ENCODE data around the gene CMPK2.
"Not testable (repeated sequence)": the region's sequence is repeated elsewhere in the genome, so short reads cannot be mapped to it uniquely, and the experiment has no call there.

The CMPK2 gene

DNA sequence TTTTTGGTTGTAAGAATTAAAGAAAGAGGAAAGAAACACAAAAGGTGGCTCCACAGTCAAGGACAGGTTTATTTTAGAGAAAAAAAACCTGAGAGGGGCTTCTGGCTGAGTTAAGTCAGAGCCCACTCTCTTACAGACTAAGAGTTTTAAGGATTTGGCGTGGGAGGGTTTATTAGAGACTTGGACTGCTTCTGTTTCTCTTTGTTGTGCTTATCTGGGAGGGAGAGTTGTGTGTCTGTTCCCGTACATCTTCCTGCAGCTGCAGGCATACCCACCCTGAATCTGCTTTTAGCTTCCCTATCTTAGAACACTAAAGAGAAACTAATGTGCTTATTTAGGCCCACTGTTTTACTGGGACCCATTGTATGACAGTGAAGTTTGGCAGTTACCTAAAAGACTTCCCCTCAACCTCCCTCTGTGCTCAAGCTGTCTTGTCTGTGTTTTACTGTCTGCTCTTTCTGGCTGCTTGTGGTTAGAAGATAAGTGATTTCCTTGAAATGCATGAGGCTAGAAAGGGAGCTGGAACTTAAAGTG lies 14.6 kb upstream of the CMPK2 start:
- DNase-seq: no peak

DNA sequence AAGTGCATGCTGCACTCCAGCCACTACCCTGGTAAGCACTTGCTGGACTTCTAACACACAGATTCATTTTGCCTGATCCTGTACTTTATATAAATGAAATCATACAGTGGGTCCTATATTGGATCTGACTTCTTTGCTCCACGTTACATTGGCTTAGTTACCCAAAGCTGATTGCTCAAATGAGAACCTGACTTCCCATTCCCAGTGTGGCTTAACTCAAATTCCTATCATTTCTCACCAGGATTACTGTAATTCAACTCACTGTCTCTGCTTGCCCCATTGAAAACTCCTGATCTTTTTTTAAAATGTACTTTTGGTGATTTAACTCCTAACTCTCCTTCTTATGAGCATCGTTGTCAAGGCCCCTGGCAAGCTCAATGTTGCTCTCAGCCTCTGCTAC lies 13.3 kb upstream of the CMPK2 start:
- no peak for DNase-seq

DNA sequence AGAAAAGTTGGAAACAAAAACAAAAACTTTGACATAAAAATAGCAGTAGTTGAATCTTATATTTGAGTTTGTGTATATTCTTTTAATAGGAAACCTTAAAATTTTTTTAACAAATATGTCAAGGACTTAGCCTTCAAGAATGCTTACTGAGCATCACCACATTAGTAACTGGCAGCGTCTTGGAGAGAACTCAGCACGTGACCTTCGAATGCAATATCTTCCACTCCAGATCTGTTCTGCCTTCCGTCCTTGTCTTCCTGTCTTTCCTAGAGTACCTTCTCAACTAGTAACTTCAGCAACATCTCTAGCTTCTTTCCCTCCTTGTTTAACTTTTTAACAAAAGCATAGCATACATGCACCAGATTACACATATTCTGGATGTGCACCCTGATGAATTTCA lies 12.8 kb upstream of the CMPK2 start:
- DNase-seq: no peak

DNA sequence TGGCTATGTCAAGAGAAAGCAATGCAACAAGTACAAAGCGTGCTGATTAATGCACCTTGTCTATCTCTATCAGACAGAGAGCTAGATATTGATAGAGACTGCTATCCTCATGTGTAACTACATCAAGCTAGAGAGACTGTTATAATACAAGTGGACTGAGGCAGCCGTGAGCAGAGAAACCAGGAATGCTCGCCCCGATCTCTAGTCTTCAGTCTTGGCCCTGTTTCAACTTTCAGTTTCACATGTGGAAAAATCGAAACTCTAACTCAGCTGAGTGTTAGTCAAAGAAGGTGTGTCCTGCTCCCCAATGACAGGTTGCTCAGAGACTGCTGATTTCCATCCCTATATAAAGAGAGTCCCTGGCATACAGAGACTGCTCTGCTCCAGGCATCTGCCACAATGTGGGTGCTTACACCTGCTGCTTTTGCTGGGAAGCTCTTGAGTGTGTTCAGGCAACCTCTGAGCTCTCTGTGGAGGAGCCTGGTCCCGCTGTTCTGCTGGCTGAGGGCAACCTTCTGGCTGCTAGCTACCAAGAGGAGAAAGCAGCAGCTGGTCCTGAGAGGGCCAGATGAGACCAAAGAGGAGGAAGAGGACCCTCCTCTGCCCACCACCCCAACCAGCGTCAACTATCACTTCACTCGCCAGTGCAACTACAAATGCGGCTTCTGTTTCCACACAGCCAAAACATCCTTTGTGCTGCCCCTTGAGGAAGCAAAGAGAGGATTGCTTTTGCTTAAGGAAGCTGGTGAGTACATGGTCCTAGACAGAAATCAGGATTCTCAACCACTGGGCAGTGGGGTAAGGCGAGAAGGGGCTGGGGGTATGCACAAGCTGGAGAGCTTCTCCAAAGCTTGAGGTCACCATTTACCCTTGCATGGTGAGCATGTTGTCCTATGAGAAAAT lies 11.9 kb upstream of the CMPK2 start, which contains the start of gene RSAD2:
Gene RSAD2, plus strand, starts transcription at position 376 of the 903 bp plus-strand sequence. Its CDS starts 24 bp downstream, at position 400.
- no peak for DNase-seq

DNA sequence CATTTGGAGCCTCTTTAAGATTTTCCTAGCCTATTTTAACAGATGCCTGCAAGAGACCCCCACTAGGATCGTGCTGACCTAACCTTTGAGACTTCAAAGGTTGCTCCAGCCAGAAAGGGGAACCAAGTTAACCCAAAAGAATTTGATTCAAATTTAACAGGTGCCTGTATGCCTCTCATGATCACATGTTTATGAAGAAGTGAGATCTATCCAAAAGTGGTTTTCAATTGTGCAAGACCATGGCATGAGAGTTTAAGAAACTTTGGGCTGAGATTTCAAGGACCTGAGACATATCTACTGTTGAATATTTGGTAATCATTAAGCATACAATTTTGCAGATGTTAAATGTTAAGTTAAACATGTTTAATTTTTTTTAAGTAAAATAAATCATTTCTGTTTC lies 10.6 kb upstream of the CMPK2 start:
- DNase-seq: no peak

DNA sequence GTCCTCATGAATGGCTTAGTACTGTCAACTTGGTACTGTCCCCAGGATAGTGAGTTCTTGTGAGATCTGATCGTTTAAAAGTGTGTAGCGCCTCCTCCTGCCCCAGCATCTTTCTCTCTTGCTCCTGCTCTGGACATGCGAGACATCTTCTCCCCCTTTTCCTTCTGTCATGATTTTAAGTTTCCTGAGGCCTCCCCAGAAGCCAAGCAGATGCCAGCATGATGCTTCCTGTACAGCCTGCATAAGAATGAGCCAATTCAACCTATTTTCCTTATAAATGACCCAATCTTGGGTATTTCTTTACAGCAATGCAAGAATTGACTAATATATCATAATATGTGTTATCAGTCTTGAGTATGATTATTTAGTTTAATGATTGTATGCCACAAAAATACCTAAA lies 8.3 kb upstream of the CMPK2 start:
- DNase-seq: no peak

DNA sequence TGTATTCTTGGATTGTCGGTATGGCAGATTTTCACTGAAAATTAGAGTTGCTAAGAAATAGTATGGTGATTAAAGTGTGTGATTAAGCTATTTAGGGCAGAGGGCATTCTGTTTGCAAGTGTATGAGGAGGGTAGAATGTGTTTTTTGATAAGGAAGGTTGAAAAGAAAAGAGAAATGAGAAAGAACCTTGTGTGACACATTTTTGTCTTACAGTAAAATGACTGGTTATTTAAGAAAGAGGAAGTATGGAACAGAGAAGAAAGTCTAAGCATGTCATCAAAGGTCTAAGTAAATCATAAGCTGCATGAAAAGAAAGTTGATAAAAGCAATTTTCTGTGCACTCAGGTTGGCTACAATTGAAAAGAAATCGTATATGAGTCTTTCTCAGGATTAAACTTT lies 6.7 kb upstream of the CMPK2 start:
- no peak for DNase-seq

DNA sequence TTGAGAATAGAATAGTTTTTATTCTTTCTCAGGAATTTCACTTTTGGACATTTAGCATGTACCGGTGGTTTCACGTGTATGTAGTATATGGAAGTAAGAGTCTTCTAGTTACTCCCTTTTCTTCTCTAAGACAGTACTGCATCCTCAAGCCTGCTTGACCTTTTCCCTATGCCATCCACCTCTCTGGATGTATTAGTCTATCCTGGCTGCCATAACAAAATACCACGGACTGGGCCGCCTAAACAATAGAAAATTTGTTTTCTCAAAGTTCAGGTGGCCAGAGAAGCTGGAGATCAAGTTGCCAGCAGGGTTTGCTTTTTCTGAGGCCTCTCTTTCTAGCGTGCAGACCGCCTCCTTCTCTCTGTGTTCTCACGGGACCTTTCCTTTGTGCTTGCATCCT lies 1.3 kb upstream of the CMPK2 start:
- DNase-seq: no peak

DNA sequence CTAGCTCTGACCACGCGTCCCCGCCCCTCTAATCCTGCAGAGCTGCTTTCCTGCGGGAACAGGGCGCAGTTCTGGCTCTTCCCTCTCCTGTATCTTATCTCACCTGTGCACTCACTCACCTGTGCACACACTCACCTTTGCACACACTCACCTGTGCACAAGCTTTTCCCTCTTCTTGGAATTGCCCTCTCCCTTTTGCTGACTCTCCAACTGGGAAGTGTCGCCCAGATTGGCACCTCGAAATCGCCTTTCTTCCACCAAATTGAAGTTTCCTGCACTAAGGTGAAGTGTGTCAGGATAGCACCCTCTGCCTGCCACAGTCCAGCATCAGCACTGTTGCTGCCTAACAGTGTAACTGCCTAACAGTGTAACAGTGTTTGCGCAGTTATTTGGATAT lies 566 bp upstream of the CMPK2 start:
- peak; percentile 24 for DNase-seq

DNA sequence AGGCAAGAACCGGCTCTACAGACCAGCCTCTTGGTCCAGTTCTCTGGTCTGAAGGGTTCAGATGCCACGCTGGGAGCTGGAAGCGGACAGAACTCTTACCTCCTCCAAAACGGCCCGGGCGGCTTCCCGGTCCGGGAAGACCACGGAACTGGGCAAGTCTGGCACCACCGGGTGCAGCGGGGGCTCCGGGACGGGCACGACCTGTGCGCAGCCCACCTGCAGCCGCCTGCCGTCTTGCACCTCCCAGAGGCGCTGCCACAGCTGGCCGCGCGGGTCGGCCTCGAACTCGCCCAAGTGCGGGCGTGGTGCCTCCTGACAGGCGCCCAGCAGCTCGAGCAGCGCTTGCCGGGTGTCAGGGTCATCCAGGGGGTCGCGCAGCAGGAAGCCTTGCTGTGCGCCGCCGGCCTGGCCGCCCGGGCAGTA lies 773 bp downstream of the CMPK2 start:
- no peak for DNase-seq

DNA sequence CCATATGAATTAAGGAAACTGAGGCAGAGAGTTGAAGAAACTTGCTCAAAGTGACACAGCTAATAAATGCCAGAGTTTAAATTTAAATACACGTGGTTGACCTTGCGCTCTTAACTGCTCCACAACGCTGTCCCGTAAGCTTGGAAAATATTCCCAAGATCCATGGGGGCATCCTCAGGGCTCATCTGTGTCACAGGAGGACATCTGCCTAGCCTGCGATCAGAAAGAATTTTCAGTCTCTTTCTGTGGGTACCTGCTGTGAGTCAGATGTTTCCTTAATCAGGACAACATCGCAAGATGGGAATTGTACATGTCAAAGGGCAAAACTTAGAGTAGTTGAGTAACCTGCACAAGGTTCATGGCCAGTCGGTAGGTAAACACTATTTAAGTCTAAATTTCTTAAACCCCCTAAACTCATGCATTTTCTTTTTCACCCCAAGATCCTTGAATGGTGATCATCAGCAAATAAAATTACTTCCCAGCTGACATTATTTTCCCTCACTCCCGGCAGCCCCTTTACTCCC lies 1.4 kb downstream of the CMPK2 start:
- no peak for DNase-seq

DNA sequence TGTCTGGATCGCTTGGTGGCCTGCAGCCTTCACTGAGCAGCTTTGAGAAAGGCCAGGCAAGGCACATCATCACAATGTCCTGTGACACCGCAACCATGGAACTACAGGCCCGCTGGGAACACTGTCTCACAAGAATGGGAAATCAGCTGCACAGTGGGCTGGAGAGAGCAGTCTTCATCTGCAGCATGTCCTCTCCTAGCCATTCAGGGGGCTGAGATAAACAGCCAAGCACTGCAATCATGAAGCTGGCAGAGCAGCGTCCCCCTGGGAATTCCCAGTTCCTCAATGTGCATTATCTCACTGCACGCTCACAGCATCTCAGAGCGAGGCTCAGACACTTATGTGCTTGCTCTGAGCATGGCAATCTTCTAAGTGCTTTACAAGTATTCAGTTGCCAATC lies 1.9 kb downstream of the CMPK2 start:
- no peak for DNase-seq

DNA sequence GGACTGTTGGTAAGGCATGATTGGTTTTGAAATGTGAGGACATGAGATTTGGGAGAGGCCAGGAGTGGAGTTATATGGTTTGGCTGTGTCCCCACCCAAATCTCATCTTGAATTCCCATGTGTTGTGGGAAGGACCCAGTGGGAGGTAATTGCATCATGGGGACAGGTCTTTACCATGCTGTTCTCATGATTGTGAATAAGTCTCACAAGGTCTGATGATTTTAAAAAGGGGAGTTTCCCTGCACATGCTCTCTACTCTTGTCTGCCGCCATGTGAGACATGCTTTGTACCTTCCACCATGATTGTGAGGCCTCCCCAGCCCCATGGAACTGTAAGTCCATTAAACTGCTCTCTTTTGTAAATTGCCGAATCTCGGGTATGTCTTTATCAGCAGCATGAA lies 5.4 kb downstream of the CMPK2 start:
- DNase-seq: no peak

DNA sequence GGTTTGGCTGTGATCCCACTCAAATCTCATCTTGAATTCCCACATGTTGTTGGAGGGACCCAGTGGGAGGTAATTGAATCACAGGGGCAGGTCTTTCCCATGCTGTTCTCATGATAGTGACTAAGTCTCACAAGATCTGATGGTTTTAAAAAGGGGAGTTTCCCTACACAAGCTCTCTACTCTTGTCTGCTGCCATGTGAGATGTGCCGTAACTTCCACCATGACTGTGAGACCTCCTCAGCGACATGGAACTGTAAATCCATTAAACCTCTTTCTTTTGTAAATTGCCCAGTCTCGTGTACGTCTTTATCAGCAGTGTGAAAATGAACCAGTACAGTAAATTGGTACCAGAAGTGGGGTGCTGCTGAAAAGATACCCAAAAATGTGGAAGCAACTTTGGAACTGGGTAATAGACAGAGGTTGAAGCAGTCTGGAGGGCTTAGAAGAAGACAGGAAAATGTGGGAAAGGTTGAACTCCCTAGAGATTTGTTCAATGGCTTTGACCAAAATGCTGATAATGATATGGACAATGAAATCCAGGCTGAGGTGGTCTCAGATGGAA lies 7.2 kb downstream of the CMPK2 start:
- not testable (repeated sequence) for DNase-seq

DNA sequence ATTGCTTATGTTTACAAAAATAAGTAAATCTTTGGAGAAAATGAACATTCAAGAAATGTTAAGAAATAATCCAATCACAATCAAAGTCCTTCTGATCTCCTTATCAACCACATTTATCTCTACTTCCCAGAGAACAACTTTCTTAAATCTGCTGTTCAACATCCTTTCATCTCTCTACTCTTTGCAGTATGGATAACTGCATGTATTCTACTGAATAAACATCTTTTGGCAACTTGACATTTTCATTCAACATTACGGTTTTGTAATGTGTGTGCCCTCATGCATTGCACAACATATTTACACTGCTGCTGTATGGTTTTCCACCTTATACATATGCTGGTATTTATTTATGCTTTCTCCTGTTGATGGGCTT lies 9.2 kb downstream of the CMPK2 start:
- DNase-seq: no peak

DNA sequence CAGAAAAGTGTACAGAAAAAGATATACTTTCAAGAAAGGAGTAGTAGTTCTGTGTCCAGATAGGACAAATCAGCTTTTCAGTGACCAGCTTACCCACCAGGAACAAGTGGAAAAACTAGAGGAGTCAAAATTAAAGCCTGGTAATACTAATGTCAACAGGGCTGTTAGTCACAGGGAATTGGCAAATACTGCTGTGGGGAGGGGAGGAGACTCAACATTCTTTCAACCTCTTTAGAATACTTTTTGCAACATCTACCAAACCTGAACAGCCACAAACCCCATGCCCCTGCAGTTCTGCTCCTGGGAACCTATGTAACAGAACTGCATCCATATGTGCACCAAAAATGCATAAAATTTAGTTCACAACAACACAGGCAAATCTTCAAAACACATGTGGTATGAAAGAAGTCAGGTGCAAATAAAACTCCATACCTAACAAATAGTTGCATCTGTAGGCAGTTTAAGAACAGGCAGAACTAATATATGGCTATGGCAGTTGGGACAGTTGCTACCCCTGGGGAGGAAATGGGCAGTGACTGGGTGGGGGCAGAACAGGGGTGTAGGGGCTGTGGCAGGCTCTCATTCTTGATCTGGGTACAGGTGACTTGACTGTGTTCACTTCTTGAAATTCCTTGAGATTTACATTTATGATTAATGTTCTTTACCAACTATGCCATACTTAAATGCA lies 9.7 kb downstream of the CMPK2 start:
- DNase-seq: no peak

DNA sequence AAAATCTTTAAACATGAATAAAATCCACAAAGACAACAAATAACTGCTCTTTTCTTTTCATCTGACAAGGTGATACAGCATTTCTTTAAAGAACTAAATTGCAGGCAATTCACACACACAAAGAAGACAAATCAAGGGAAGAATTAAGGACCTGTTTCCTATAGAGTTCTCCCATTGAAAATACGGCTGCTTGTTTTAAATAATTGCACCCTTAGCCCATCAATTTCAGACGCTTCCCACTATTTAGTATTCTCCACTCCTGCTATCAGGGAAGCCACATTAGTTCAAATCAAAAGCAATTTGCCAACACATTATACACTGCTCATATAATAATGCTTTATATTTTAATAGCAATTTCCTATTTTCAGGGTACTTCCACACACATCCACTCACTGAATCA lies 11.3 kb downstream of the CMPK2 start:
- DNase-seq: no peak

DNA sequence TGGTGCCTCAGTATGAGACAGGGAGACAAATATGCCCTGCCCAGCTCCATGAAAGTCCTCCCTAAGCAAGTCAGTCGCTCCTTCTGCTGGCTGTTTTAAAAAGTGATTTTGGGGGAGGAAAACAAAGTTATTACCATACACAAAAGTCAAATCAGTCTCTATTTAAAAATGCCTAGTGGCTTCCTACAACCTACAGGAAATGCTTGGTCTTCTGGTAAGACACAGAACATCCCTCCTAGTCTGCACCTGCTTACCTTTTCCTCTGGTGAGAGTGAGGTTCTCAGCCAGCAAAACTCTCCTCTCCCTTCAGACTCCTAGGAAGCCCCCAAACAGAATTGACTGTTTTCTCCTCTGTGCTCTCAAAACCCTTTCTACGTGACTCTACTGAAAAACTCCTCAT lies 13.5 kb downstream of the CMPK2 start:
- DNase-seq: no peak

DNA sequence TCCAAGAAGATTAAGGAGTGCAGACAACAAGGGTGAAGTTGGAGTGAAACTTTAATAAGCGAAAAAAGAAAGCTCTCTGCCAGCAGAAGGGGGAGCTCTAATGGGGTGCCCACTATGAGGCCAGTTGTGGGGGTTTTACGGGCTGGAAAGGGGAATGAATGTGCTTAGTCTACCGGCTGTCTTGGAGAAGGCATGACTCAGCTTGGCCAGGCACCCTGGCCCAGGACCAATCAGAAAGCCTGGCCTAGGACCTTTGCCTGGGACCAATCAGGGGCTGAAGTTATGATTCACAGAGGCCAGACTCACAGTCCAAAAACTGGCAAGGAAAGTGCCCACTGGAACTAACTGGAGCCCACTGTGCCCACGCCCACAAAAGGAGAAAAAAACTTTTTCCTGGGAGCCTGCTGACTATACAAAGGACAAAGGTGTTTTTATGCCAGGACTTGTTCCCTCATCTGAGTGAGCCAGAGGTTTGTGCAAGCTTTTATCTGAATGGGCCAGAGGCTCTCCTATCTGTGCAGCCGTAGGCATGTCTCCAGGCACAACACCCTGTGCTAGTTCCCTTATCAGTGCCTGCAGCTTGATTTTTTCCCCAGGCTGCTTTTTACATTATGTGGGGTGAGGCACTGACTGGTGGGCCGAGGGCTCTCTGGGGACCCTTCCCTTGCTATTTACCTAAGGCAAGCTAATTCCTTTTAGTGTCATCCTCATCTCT lies 18.6 kb downstream of the CMPK2 start:
- DNase-seq: no peak

DNA sequence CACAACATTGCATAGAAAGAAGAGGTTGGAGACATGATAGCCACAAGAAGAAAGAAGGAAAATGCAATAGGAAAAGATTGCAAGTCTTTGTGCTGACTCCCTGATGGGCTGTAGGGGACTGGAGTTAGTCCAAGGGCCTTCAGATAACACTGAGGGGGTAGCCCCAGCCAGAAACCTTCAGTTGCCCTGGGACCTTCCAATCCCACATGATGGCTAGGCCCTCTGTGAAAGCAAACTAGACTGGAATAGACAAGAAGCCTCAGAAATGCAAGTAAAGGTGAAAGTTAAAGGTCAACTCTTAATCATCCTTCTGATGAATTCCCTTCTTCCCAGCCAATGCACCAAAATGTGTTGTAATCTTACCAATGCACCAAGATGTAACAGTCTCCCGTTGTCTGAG lies 19.2 kb downstream of the CMPK2 start:
- DNase-seq: no peak

DNA sequence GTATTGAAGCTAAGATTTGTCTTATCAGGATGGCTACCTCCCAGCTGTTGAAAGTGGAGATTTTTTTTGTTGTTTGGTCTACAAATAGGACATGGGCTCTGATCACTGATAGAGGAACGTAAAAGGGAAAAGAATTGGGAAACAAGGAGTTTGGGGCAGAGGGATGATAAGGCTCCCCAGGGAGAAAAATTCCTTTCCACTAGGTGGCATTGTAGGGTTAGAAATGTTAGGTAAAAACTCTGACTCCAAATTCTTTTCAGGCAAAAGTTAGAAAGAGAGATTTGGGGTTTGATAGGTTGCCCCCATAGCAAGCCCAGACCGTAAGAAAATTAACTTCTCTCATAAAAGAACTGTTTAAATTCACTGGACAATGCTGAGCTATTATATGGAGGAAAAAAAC lies 19.8 kb downstream of the CMPK2 start:
- no peak for DNase-seq

DNA sequence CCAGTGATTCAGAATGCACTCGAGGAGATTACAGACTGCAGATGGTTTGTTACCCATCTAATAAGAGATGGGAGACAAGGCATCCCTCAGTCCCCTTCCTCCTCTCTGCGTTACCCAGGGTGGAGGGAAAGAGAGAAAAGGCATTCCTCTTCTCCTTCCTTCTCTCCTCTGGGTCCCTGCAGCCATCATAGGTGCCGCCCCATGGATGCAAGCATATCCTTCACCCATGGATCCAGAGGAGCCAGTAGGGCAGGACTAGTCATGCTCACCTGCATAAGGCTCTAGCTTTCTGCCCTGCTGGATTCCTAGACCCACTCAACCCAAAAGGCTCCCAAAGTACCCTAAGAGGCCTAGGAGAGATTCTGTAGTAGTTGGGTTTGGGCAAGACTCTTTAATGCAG lies 20.4 kb downstream of the CMPK2 start:
- DNase-seq: no peak
